K562 (cell line): ENCODE data around the gene DNAJA1. TPM values are rescaled to one million over a fixed set of nuclear protein-coding genes. Genes with fewer than 3 reads are reported as not detected.

Experiments
- ATF7 ChIP-seq: fragments of 450-650 bp; IDR thresholded peaks from 2 replicates; pipeline ENCODE4 v1.7.1; 2014; ENCODE audit warnings: mild to moderate bottlenecking, moderate library complexity
- HCFC1 ChIP-seq: IDR thresholded peaks from 2 replicates; pipeline ENCODE4 v1.6.1; 2012; ENCODE audit warnings: low read depth, low read length, improper control_type of control experiment
- HNRNPLL ChIP-seq: fragments of 200-400 bp; formaldehyde crosslinking; IDR thresholded peaks from 2 replicates; pipeline ENCODE4 v1.6.1; 2017; ENCODE audit warnings: low read length, low read depth, mild to moderate bottlenecking; ENCODE audit not compliant: poor library complexity, severe bottlenecking
- POLR2AphosphoS5 ChIP-seq: IDR thresholded peaks from 2 replicates; pipeline ENCODE4 v1.6.1; 2011; ENCODE audit warnings: mild to moderate bottlenecking, low read depth, low read length, moderate library complexity; ENCODE audit not compliant: control insufficient read depth, insufficient read depth
- POLR3A ChIP-seq: IDR thresholded peaks from 2 replicates; pipeline ENCODE4 v1.6.1; 2011; ENCODE audit warnings: borderline replicate concordance, mild to moderate bottlenecking, moderate library complexity; ENCODE audit not compliant: insufficient read length, insufficient read depth; ENCODE audit errors: extremely low read depth
- PURB ChIP-seq: sonication (generic); formaldehyde crosslinking; IDR thresholded peaks from 2 replicates; pipeline ENCODE4 v1.9.0; 2021; ENCODE audit warnings: low read depth, mild to moderate bottlenecking, missing genetic modification reagents
- RBFOX2 ChIP-seq: fragments of 200-400 bp; formaldehyde crosslinking; IDR thresholded peaks from 2 replicates; pipeline ENCODE4 v1.6.1; 2017; ENCODE audit warnings: low read depth, mild to moderate bottlenecking, low read length, moderate library complexity
- SP1 ChIP-seq: sonication (generic); formaldehyde crosslinking; IDR thresholded peaks from 2 replicates; pipeline ENCODE4 v1.8.1; 2022; ENCODE audit warnings: mild to moderate bottlenecking, missing genetic modification reagents
- SP2 ChIP-seq: IDR thresholded peaks from 2 replicates; pipeline ENCODE4 v1.6.1; 2011; ENCODE audit warnings: mild to moderate bottlenecking, low read depth, low read length, moderate library complexity; ENCODE audit not compliant: poor library complexity, severe bottlenecking; ENCODE audit errors: extremely low read depth
- ZEB2 ChIP-seq: fragments of 450-650 bp; IDR thresholded peaks from 2 replicates; pipeline ENCODE4 v1.6.1; 2016
- ZNF143 ChIP-seq: sonication (generic); formaldehyde crosslinking; IDR thresholded peaks from 2 replicates; pipeline ENCODE4 v1.9.0; 2022; ENCODE audit warnings: mild to moderate bottlenecking, missing genetic modification reagents
- ZNF311 ChIP-seq: fragments of 250-450 bp; sonication (Bioruptor Pico); IDR thresholded peaks from 2 replicates; pipeline ENCODE4 v1.4.0; 2020; ENCODE audit warnings: mild to moderate bottlenecking, moderate library complexity
- ZNF431 ChIP-seq: sonication (generic); formaldehyde crosslinking; IDR thresholded peaks from 2 replicates; pipeline ENCODE4 v1.8.0; 2022; ENCODE audit warnings: mild to moderate bottlenecking, missing genetic modification reagents
- ZZZ3 ChIP-seq: fragments of 450-650 bp; IDR thresholded peaks from 2 replicates; pipeline ENCODE4 v1.6.1; 2016; ENCODE audit warnings: antibody characterized with exemption, mild to moderate bottlenecking, moderate library complexity
- polyA plus RNA-seq, 8 experiments: library from polyadenylated mRNA; depleted of rRNA in 4 of 8; stranded (reverse) in 5 of 8; unstranded in 3 of 8; fragments of >200 nt; fragmentation: Nextera tagmentation in 2 of 8; fragmentation: Illumina TruSeq in 1 of 8; extraction: Ambion mirVana in 2 of 8; extraction: Trizol in 1 of 8; gene quantifications; 2 replicates each; pipeline versions ENCODE4 v1.2.1 to v1.2.3, GENCODE V29; 2011 to 2014; ENCODE audit warnings: inconsistent platforms in 1 of 8, missing spikeins in 1 of 8
- total RNA-seq, 7 experiments: library from RNA; depleted of rRNA in 6 of 7; stranded (reverse); fragments of >200 nt in 6 of 7; fragmentation: Illumina TruSeq in 2 of 7; extraction: Trizol in 2 of 7; gene quantifications; 2 replicates each; pipeline versions ENCODE4 v1.2.1 to v1.2.3, GENCODE V29; 2011 to 2021; ENCODE audit warnings: low replicate concordance in 1 of 7
- TF ChIP-seq, protein P1 (sequence below): fragments of 450-650 bp; IDR thresholded peaks from 2 replicates; pipeline ENCODE4 v1.6.1; 2018; ENCODE audit warnings: mild to moderate bottlenecking, low read depth; ENCODE audit not compliant: partially characterized antibody
- TF ChIP-seq, protein P2 (sequence below), 2 experiments: fragments of 450-650 bp in 1 of 2; IDR thresholded peaks; 2 replicates each; pipeline ENCODE4 v1.6.1; 2011 to 2017; ENCODE audit warnings: low read depth in 2 of 2, antibody characterized with exemption in 1 of 2, borderline replicate concordance in 1 of 2, low read length in 1 of 2, mild to moderate bottlenecking in 1 of 2, mixed read lengths in 1 of 2; ENCODE audit not compliant: control insufficient read depth in 1 of 2
- TF ChIP-seq, protein P3 (sequence below): sonication (generic); formaldehyde crosslinking; IDR thresholded peaks from 2 replicates; pipeline ENCODE4 v1.8.1; 2023; ENCODE audit warnings: mild to moderate bottlenecking, missing genetic modification reagents
- TF ChIP-seq, protein P4 (sequence below): fragments of 450-650 bp; IDR thresholded peaks from 2 replicates; pipeline ENCODE4 v1.6.1; 2016; ENCODE audit warnings: borderline replicate concordance

Gene DNAJA1
- total and polyA plus RNA-seq, 9 of the 15 experiments (the other 6 are each of a cell fraction or from before 2014, with no cell fraction given): 109 to 359 (median 175) TPM

DNA sequence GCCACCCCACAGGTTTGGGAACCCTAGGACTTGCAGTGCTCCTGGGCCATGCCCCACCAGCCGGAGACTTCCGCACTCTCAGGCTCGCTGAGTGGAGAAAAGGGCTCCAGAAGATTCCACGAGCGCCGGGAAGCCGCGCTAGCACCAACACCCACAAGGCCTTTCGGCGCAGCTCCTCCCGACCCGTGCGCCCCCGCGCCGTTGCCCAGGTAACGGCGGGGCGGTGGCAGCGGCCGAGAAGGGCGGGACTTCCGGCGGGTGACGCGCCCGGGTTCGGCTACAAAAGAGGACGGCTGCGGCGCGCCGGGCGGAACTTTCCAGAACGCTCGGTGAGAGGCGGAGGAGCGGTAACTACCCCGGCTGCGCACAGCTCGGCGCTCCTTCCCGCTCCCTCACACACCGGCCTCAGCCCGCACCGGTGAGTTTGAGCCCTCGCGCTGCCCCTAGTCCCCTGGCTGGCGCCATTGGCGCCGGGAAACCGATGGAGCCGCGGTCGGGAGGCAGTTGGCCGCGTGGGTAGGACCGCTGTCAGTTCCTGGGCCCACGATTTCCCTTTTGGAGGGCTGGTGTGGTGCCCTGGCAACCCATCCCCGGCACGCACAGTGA lies at the start of gene DNAJA1 (continued):
- TF ChIP-seq, protein P1, sequence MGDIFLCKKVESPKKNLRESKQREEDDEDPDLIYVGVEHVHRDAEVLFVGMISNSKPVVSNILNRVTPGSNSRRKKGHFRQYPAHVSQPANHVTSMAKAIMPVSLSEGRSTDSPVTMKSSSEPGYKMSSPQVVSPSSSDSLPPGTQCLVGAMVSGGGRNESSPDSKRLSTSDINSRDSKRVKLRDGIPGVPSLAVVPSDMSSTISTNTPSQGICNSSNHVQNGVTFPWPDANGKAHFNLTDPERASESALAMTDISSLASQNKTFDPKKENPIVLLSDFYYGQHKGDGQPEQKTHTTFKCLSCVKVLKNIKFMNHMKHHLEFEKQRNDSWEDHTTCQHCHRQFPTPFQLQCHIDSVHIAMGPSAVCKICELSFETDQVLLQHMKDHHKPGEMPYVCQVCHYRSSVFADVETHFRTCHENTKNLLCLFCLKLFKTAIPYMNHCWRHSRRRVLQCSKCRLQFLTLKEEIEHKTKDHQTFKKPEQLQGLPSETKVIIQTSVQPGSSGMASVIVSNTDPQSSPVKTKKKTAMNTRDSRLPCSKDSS: no peak
- TF ChIP-seq SP2 (peak; percentile 40), ZZZ3 (no peak), HCFC1 (peak; percentile 64), ZNF431 (CRISPR knock-in tag) (no peak), RBFOX2 (peak; percentile 100), PURB (CRISPR knock-in tag) (no peak), ZEB2 (no peak), SP1 (CRISPR knock-in tag) (peak; percentile 45; the same call in 1 of the 2 replicates), HNRNPLL (peak; percentile 73), POLR2AphosphoS5 (peak; percentile 92), ZNF311 (no peak), POLR3A (no peak), ZNF143 (CRISPR knock-in tag) (peak; percentile 71), ATF7 (peak; percentile 78)
- TF ChIP-seq, protein P2, sequence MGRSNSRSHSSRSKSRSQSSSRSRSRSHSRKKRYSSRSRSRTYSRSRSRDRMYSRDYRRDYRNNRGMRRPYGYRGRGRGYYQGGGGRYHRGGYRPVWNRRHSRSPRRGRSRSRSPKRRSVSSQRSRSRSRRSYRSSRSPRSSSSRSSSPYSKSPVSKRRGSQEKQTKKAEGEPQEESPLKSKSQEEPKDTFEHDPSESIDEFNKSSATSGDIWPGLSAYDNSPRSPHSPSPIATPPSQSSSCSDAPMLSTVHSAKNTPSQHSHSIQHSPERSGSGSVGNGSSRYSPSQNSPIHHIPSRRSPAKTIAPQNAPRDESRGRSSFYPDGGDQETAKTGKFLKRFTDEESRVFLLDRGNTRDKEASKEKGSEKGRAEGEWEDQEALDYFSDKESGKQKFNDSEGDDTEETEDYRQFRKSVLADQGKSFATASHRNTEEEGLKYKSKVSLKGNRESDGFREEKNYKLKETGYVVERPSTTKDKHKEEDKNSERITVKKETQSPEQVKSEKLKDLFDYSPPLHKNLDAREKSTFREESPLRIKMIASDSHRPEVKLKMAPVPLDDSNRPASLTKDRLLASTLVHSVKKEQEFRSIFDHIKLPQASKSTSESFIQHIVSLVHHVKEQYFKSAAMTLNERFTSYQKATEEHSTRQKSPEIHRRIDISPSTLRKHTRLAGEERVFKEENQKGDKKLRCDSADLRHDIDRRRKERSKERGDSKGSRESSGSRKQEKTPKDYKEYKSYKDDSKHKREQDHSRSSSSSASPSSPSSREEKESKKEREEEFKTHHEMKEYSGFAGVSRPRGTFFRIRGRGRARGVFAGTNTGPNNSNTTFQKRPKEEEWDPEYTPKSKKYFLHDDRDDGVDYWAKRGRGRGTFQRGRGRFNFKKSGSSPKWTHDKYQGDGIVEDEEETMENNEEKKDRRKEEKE (IDR thresholded peaks at IDR 0.05; ENCODE audit: borderline replicate concordance in 1 of 2, control insufficient read depth in 1 of 2, low read depth in 2 of 2, low read length in 1 of 2): no peak
- TF ChIP-seq, protein P3, sequence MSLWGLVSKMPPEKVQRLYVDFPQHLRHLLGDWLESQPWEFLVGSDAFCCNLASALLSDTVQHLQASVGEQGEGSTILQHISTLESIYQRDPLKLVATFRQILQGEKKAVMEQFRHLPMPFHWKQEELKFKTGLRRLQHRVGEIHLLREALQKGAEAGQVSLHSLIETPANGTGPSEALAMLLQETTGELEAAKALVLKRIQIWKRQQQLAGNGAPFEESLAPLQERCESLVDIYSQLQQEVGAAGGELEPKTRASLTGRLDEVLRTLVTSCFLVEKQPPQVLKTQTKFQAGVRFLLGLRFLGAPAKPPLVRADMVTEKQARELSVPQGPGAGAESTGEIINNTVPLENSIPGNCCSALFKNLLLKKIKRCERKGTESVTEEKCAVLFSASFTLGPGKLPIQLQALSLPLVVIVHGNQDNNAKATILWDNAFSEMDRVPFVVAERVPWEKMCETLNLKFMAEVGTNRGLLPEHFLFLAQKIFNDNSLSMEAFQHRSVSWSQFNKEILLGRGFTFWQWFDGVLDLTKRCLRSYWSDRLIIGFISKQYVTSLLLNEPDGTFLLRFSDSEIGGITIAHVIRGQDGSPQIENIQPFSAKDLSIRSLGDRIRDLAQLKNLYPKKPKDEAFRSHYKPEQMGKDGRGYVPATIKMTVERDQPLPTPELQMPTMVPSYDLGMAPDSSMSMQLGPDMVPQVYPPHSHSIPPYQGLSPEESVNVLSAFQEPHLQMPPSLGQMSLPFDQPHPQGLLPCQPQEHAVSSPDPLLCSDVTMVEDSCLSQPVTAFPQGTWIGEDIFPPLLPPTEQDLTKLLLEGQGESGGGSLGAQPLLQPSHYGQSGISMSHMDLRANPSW (CRISPR knock-in tag): no peak
- TF ChIP-seq, protein P4, sequence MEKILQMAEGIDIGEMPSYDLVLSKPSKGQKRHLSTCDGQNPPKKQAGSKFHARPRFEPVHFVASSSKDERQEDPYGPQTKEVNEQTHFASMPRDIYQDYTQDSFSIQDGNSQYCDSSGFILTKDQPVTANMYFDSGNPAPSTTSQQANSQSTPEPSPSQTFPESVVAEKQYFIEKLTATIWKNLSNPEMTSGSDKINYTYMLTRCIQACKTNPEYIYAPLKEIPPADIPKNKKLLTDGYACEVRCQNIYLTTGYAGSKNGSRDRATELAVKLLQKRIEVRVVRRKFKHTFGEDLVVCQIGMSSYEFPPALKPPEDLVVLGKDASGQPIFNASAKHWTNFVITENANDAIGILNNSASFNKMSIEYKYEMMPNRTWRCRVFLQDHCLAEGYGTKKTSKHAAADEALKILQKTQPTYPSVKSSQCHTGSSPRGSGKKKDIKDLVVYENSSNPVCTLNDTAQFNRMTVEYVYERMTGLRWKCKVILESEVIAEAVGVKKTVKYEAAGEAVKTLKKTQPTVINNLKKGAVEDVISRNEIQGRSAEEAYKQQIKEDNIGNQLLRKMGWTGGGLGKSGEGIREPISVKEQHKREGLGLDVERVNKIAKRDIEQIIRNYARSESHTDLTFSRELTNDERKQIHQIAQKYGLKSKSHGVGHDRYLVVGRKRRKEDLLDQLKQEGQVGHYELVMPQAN: peak; percentile 61
